Activated naive CD4-positive, alpha-beta T cell treated with anti-CD3 and anti-CD28 coated beads for 36 hours (primary cell): ENCODE measurements around the gene TOP2B. TPM values are rescaled to one million over a fixed set of nuclear protein-coding genes. Genes with fewer than 3 reads are reported as not detected.
A peak's percentile ranks its signal among the peaks of the same experiment; 100 is the strongest.

Experiments used
- CTCF ChIA-PET: fragments of 350-600 bp; sonication (Branson Sonifier 250); formaldehyde crosslinking; loops from one replicate; lab custom pipeline; 2021; ENCODE audit warnings: antibody characterized with exemption; lab: Charles Lee
- DNase-seq: peaks from one replicate; pipeline ENCODE4 v3.0.0-alpha.2; 2020
- H3K27ac Mint-ChIP-seq: one replicate; pipeline ENCODE4 v1.8.0; 2021; ENCODE audit warnings: mild to moderate bottlenecking, mixed read lengths
- H3K27me3 Mint-ChIP-seq: one replicate; pipeline ENCODE4 v1.8.0; 2021; ENCODE audit warnings: low read depth, mixed read lengths
- H3K36me3 Mint-ChIP-seq: one replicate; pipeline ENCODE4 v1.8.0; 2021; ENCODE audit warnings: low read depth, mixed read lengths
- H3K4me1 Mint-ChIP-seq: one replicate; pipeline ENCODE4 v1.8.0; 2021; ENCODE audit warnings: low read depth, mixed read lengths
- H3K4me3 Mint-ChIP-seq: one replicate; pipeline ENCODE4 v1.8.0; 2021; ENCODE audit warnings: mild to moderate bottlenecking, moderate library complexity, mixed read lengths
- H3K9me3 Mint-ChIP-seq: one replicate; pipeline ENCODE4 v1.8.0; 2021; ENCODE audit warnings: mixed read lengths
- intact Hi-C: fragments of 100-400 bp; cut with micrococcal nuclease; formaldehyde crosslinking; loops from one replicate; pipeline ENCODE4 v1.15.1; 2023
- total RNA-seq, 2 experiments: library from RNA; stranded (reverse); gene quantifications; one replicate each; pipeline ENCODE4 v1.2.3, GENCODE V29; 2021

Gene TOP2B
- total RNA-seq, 2 experiments from 2014 or later, result 113 to 114 TPM

DNA sequence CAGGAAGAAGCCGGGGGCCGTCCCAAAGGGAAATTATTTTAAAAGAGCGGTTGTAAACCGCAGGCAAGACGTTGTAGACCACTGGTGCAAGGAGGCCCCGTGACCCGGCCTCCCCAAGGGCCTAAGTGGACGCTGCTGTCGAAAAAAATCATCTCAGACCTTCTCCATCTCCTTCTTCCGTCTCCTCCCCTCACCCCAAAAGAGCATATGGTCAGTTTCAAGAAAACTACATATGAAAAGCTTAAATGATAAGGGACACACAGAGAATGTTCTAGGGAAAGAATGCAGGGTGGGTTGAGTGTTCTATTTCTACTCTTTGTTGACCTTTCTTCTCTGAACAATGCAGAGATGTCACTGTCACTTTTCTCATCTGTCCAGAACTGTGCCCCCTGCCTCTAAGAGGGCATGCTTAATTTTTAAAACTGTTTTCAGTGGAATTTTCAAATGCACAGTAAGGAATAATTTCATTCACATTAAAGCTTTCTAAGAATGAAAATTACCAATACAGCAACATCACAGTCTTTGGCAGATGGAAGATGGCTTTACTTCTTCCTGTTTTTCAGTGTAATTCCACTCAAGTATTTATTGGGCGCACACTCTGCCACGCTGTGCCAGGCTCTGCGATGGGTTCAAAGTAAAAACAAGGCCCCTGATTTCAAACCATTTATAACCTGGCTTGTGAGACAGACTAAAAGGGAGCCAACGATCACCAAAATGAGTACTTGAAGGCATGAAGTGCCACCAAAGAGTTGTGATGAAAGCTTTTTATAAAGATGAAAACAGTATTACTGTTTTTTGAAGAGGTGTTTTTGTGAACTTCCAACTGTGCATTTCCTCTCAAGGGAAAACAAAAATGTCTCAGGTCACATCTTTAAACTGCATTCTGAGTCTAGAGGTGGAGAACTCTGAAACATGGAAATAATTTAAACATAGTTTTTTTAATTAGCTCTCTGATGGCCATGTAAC is 891 bp upstream of the TOP2B start:
- H3K27ac Mint-ChIP-seq, result peak overlapping the region; percentile 100
- H3K4me1 Mint-ChIP-seq, result peaks cover 38% of the 10 kb centered on the region
- peak overlapping the region; percentile 92 for H3K4me3 Mint-ChIP-seq
- intact Hi-C loops, result loop anchor here (1.0 to 10.0 kb wide), 7 partner anchors 17 to 1969 kb away; partner anchors contain the start of genes NGLY1, OXSM and SLC4A7
- peak; percentile 71 for DNase-seq
- H3K36me3 Mint-ChIP-seq, result peaks cover 6% of the 10 kb centered on the region
- H3K9me3 Mint-ChIP-seq, result no peaks in the 10 kb centered on the region
- H3K27me3 Mint-ChIP-seq, result no peaks in the 10 kb centered on the region
- CTCF ChIA-PET, result interaction anchor here (2.2 kb wide), 1 partner anchor 17 kb away, joined by 10 read pairs; no protein-coding TSS in a partner anchor

DNA sequence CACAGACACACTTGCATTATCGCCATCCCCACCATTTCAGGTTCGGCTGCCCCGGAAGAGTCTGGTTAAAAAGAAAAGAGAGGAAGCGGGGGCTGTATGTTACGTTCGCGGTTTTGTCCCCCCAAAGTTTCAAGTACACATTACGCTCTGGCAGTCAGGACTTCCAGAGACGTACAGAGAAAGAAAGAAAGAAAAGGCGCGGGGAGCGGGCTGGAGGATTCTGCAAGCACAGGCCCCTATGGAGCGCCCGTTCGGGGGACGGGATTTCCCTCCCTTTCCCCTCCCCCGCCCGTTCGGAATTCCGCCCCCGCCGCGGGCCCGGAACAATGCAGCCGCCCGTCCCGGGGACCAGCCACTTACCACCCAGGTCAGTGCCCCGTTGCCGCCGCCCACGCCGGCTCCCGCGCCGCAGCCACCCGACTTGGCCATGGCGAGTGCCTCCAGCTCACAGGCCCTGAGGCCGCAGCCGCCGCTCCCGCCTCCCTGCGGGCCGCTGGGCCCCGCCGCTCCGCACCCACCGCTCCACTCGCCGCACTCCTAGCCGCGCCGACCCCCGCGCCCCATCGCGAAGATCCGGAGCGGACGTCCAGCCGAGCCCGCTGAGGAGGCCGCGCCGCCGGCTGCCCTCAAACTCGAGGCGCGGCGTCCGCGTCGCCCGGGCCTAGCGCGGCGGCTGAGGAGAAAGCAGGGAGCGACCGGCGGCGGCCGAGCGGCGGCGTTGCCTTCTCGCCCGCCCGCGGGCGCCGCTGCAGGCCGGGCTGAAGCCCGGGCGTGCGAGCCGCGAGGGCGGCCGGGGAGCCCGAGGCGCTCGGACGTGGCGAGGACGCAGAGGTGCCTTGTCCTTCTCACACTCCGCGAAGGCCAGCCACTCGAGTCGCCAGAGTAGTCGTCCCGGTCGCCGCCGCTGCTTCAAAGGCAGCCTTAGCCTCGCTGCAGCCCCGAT is 567 bp downstream of the TOP2B start:
- Mint-ChIP-seq H3K9me3 (no peaks in the 10 kb centered on the region), H3K4me3 (peak overlapping the region; percentile 92), H3K27me3 (no peaks in the 10 kb centered on the region), H3K27ac (peak overlapping the region; percentile 100), H3K36me3 (peaks cover 9% of the 10 kb centered on the region), H3K4me1 (peaks cover 47% of the 10 kb centered on the region)
- DNase-seq, result peak; percentile 69
- intact Hi-C loops, result loop anchor here (1.0 to 10.0 kb wide), 6 partner anchors 193 to 1971 kb away; partner anchors contain the start of genes NR1D2 and SLC4A7
- CTCF ChIA-PET, result no interaction called here

DNA sequence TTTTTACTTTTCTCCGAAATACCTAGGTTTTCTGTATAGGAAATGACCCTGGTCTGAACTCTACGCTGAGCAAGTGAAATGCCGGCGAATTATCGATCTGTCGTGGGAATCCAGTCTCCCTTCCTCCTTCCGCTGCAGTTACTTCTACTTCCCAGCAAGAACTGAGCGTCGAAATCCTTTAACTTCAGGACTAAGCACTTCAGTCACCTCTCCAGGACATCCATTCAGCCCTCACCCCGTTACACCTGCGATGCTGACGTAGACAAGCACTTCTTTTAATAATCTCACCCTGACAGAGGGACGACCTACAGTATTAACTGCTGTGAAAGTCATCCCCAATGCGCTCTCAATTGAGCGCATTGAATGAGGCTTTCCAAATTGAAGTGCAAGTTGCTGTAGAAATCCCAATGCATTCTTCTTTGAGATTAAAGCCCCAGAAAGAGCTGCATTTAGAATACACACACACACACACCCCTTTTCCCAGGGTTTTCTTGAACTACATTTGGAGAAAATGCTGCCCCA is 1.3 kb downstream of the TOP2B start:
- CTCF ChIA-PET, result interaction anchor here (2.7 kb wide), 1 partner anchor 15 kb away, joined by 14 read pairs; no protein-coding TSS in a partner anchor
- H3K36me3 Mint-ChIP-seq, result peaks cover 9% of the 10 kb centered on the region
- H3K4me3 Mint-ChIP-seq, result peak overlapping the region; percentile 92
- intact Hi-C loops, result loop anchor here (1.0 to 10.0 kb wide), 5 partner anchors 194 to 1971 kb away; partner anchors contain the start of gene NR1D2
- H3K27ac Mint-ChIP-seq, result peak overlapping the region; percentile 89
- no peaks in the 10 kb centered on the region for H3K9me3 Mint-ChIP-seq
- H3K27me3 Mint-ChIP-seq, result no peaks in the 10 kb centered on the region
- H3K4me1 Mint-ChIP-seq, result peaks cover 53% of the 10 kb centered on the region
- DNase-seq, result peak; percentile 30

DNA sequence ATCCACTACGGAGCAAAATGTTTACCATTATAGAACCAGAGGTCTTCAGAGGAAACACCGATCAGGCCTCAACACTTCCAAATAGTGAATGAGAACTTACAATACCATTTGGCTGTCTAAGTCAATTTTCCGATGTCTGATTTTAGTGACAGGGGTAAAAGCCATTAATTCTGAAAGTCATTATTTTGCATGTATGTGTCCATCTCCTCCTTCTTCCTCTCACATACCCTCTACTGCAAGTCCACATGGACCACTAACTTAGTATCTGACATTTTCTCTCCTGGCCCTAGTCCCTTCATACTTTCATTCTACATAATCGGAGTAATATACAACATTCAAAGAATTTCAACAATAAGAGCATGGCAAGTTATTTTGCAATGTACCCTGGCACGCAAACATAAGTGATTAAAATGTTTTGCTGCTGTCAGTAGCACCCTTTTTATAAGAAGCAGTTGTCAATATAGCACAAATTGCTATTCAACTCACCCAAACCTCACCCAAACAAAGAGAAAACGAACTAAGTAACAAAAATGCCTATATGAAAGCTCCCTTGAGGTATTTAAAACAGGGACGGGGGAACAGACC is 1.9 kb downstream of the TOP2B start:
- intact Hi-C loops, result loop anchor here (1.0 to 10.0 kb wide), 5 partner anchors 194 to 1972 kb away; partner anchors contain the start of gene NR1D2
- Mint-ChIP-seq H3K9me3 (no peaks in the 10 kb centered on the region), H3K27ac (peak overlapping the region; percentile 89), H3K4me1 (peaks cover 53% of the 10 kb centered on the region), H3K27me3 (no peaks in the 10 kb centered on the region), H3K4me3 (peak overlapping the region; percentile 92), H3K36me3 (peaks cover 9% of the 10 kb centered on the region)
- CTCF ChIA-PET, result interaction anchor here (0.7 to 2.7 kb wide), 2 partner anchors 9 to 15 kb away, joined by 3 to 14 read pairs; no protein-coding TSS in a partner anchor
- DNase-seq, result no peak

DNA sequence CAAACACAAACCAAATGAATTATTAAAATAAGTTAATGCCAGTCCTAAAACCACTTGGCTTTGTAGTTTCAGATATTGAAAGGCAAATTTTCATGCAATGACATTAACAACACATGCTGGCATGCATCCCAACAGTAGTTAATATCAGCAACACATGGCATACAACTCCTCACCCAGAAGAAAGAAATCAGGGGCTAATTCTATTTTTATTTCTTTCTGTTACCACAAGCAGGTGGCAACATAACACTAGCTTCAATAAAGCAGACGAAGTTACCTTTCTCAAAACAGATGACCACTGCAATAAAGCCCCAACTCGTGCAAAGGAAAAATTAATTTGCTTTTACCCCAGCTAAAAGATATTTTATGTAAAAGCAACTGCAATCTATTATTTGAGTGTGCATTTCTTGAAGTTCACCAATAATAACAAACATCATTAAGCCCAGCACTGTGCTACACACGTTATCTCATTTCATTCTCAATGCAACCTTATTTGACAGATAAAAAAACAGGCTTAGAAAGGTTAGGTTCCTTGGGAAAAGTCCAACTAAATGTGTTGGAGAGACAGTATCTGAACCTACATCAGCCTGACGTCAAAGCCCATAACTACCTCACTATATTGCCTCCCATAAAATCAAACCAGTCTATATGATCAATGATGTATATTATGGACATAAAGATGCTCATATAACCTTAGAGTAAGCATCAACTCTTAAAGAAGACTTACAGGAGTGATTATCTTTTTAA is 2.8 kb downstream of the TOP2B start:
- intact Hi-C loops, result loop anchor here (5.0 to 10.0 kb wide), 4 partner anchors 1507 to 1973 kb away; partner anchors contain the start of gene NR1D2
- H3K4me3 Mint-ChIP-seq, result peak overlapping the region; percentile 13
- no peaks in the 10 kb centered on the region for H3K9me3 Mint-ChIP-seq
- H3K27ac Mint-ChIP-seq, result no peak overlapping the region
- no peak for DNase-seq
- peaks cover 10% of the 10 kb centered on the region for H3K36me3 Mint-ChIP-seq
- peaks cover 61% of the 10 kb centered on the region for H3K4me1 Mint-ChIP-seq
- H3K27me3 Mint-ChIP-seq, result no peaks in the 10 kb centered on the region
- CTCF ChIA-PET, result interaction anchor here (0.7 to 2.7 kb wide), 5 partner anchors 8 to 193 kb away, joined by 3 to 14 read pairs (median 3); partner anchors contain the start of gene NGLY1

DNA sequence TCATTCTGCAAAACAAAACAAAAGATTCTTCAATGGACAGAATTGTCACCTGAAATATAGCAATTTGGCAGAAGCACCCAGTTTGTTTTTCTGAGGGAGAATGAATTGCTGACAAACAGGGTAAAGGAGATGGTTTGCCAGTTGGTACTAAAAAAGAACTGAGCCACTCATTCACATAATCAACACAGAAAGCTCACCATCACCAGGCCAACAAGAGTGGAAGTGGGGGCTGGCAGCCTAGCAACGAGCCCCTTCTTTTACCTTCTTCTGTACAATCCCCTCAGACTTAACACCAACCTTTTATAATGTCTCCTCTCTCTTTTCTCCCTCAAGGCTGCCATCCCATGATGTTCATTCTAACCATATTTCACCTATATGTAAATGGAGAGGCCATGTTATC is 5.9 kb downstream of the TOP2B start:
- DNase-seq, result no peak
- Mint-ChIP-seq H3K36me3 (peaks cover 10% of the 10 kb centered on the region), H3K27me3 (no peaks in the 10 kb centered on the region), H3K27ac (no peak overlapping the region), H3K4me3 (no peak overlapping the region), H3K4me1 (peaks cover 71% of the 10 kb centered on the region), H3K9me3 (no peaks in the 10 kb centered on the region)
- CTCF ChIA-PET, result interaction anchor here (1.1 to 4.0 kb wide), 2 partner anchors 10 to 41 kb away, joined by 3 to 18 read pairs; no protein-coding TSS in a partner anchor
- intact Hi-C loops, result no loop called here

DNA sequence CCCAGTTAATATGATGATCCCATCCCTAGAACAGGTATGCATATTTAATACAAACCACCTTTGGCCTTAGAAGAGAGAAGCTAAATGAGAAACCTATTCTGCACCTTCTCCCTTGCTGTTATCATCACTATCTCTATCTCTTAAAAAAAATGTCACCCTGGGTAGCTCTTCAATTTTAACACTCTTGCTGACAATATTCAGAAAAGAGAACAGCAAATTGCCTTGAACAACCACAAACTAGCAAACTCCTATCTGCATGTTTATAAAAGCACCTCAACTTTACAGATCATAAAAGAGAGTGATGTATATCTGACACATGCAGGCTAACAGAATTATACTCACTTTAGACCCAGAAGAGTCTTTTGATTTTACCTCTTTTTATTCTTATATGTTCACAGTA is 7.4 kb downstream of the TOP2B start:
- Mint-ChIP-seq H3K27ac (no peak overlapping the region), H3K9me3 (no peaks in the 10 kb centered on the region), H3K4me1 (peaks cover 79% of the 10 kb centered on the region), H3K4me3 (no peak overlapping the region), H3K36me3 (peaks cover 4% of the 10 kb centered on the region), H3K27me3 (no peaks in the 10 kb centered on the region)
- DNase-seq, result no peak
- CTCF ChIA-PET, result interaction anchor here (0.6 to 4.0 kb wide), 3 partner anchors 9 to 23 kb away, joined by 3 to 18 read pairs (median 3); no protein-coding TSS in a partner anchor
- intact Hi-C loops, result no loop called here

DNA sequence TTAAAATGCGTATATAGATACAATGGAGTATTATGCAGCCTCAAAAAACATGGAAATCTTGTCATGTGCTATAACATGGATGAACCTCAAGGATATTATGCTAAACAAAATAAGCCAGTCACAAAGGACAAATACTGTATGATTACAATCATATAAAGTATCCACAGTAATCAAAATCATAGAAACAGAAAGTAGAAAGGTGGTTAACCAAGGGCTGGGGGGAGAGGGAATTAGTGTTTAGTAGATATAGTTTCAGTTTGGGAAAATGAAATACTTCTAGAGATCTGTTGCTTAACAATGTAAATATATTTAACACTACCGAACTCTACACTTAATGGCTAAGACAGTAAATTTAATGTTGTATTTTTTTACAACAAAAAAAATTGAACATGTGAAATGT is 9.0 kb downstream of the TOP2B start:
- DNase-seq, result no peak
- Mint-ChIP-seq H3K4me1 (peaks cover 72% of the 10 kb centered on the region), H3K9me3 (peaks cover 6% of the 10 kb centered on the region), H3K4me3 (no peak overlapping the region), H3K27me3 (no peaks in the 10 kb centered on the region), H3K36me3 (peaks cover 8% of the 10 kb centered on the region), H3K27ac (no peak overlapping the region)
- CTCF ChIA-PET, result interaction anchor here (1.2 kb wide), 1 partner anchor 202 kb away, joined by 5 read pairs; no protein-coding TSS in a partner anchor
- intact Hi-C loops, result no loop called here

DNA sequence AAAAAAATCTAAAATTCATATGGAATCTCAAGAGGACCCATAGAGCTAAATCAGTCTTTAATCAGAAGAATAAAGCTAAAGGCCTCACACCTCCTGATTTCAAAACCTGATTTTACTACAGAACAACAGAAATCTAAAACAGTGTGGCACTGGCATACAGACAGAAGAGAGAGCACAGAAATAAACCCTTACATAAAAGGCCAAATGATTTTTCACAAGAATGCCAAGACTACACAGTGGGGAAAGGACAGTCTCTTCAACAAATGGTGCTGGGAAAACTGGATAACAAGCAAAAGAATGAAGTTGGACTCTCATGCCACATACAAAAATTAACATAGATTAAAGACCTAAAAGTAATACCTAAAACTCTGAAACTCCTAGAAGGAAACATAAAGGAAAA is 10.1 kb downstream of the TOP2B start:
- CTCF ChIA-PET, result interaction anchor here (0.6 to 1.2 kb wide), 2 partner anchors 191 to 203 kb away, joined by 3 to 5 read pairs; no protein-coding TSS in a partner anchor
- Mint-ChIP-seq H3K36me3 (peaks cover 11% of the 10 kb centered on the region), H3K27ac (no peak overlapping the region), H3K27me3 (no peaks in the 10 kb centered on the region), H3K9me3 (peaks cover 13% of the 10 kb centered on the region), H3K4me1 (peaks cover 68% of the 10 kb centered on the region), H3K4me3 (no peak overlapping the region)
- no peak for DNase-seq
- intact Hi-C loops, result no loop called here

DNA sequence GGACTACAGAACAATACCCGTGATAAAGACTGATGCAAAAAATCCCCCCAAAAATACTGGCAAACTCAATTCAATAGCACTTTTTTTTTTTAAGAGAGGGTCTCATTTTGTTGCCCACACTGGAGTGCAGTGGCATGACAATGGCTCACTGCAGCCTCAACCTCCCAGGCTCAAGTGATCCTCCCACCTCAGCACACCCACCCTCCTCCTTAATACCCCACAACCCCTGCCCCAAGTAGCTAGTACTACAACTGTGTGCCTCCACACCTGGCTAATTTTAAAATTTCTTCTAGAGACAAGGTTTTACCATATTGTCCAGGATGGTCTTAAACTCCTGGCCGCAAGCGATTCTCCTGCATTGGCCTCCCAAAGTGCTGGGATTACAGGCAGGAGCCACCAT is 11.4 kb downstream of the TOP2B start:
- peaks cover 67% of the 10 kb centered on the region for H3K4me1 Mint-ChIP-seq
- H3K27ac Mint-ChIP-seq, result peak overlapping the region; percentile 6
- no peak overlapping the region for H3K4me3 Mint-ChIP-seq
- no peaks in the 10 kb centered on the region for H3K27me3 Mint-ChIP-seq
- DNase-seq, result no peak
- peaks cover 22% of the 10 kb centered on the region for H3K9me3 Mint-ChIP-seq
- CTCF ChIA-PET, result interaction anchor here (0.5 kb wide), 1 partner anchor 9 kb away, joined by 3 read pairs; no protein-coding TSS in a partner anchor
- intact Hi-C loops, result no loop called here
- peaks cover 18% of the 10 kb centered on the region for H3K36me3 Mint-ChIP-seq
